CD14-positive monocyte (primary cell): ENCODE results near the gene HOXC11. TPM values are rescaled to one million over a fixed set of nuclear protein-coding genes. Genes with fewer than 3 reads are reported as not detected.

Experiments used
- DNase-seq, 3 donors: peaks; one replicate each; pipeline ENCODE4 v3.0.0-alpha.2; 2011 to 2022
- H2AFZ ChIP-seq: 2 replicates; pipeline ENCODE4 v1.6.0; 2012; ENCODE audit warnings: mild to moderate bottlenecking, low read depth, low read length, inconsistent platforms; ENCODE audit not compliant: insufficient read depth, poor library complexity, severe bottlenecking
- H3K27ac ChIP-seq, 2 donors: 1 replicate in 1 of 2; 2 replicates in 1 of 2; pipeline ENCODE4 v1.5.1; 2012 to 2013; ENCODE audit warnings: low read length in 2 of 2, control low read depth in 1 of 2, inconsistent platforms in 1 of 2, low read depth in 1 of 2, mild to moderate bottlenecking in 1 of 2
- H3K27me3 ChIP-seq, 2 donors: one replicate each; pipeline versions ENCODE4 v1.6.0 to v1.6.1; 2011 to 2013; ENCODE audit warnings: low read length in 2 of 2; ENCODE audit not compliant: control insufficient read depth in 2 of 2, insufficient read depth in 2 of 2
- H3K36me3 ChIP-seq, 2 donors: replicated peaks in 1 of 2; 1 replicate in 1 of 2; 2 replicates in 1 of 2; pipeline versions ENCODE4 v1.5.1 to v1.6.1; 2012 to 2013; ENCODE audit warnings: low read length in 2 of 2, control low read depth in 1 of 2, inconsistent platforms in 1 of 2, mild to moderate bottlenecking in 1 of 2; ENCODE audit not compliant: insufficient read depth in 2 of 2, control insufficient read depth in 1 of 2
- H3K4me1 ChIP-seq, 2 donors: 1 replicate in 1 of 2; 2 replicates in 1 of 2; pipeline versions ENCODE4 v1.5.1 to v1.6.1; 2012 to 2013; ENCODE audit warnings: low read length in 2 of 2, control low read depth in 1 of 2, inconsistent platforms in 1 of 2, mild to moderate bottlenecking in 1 of 2, moderate library complexity in 1 of 2; ENCODE audit not compliant: insufficient read depth in 2 of 2, control insufficient read depth in 1 of 2
- H3K4me2 ChIP-seq: replicated peaks from 2 replicates; pipeline ENCODE3; 2012; ENCODE audit warnings: low read length, moderate library complexity, mild to moderate bottlenecking; ENCODE audit not compliant: poor library complexity, severe bottlenecking; ENCODE audit errors: extremely low read depth
- H3K4me3 ChIP-seq, 3 experiments: fragments of 200-600 bp in 1 of 3; sonication (generic) in 1 of 3; replicated peaks in 1 of 3; 1 replicate in 2 of 3; 2 replicates in 1 of 3; pipeline ENCODE4 v1.5.1; 2011 to 2013; ENCODE audit warnings: low read length in 3 of 3, mild to moderate bottlenecking in 3 of 3, control low read depth in 2 of 3, low read depth in 2 of 3, inconsistent platforms in 1 of 3, moderate library complexity in 1 of 3
- H3K79me2 ChIP-seq: 2 replicates; pipeline ENCODE4 v1.6.0; 2012; ENCODE audit warnings: mild to moderate bottlenecking, control low read depth, inconsistent platforms, low read length, moderate library complexity; ENCODE audit not compliant: insufficient read depth
- H3K9ac ChIP-seq: 2 replicates; pipeline ENCODE4 v1.6.0; 2017; ENCODE audit warnings: low read length, mild to moderate bottlenecking; ENCODE audit not compliant: insufficient read depth, poor library complexity, severe bottlenecking
- H3K9me3 ChIP-seq, 2 donors: replicated peaks in 1 of 2; 1 replicate in 1 of 2; 2 replicates in 1 of 2; pipeline versions ENCODE4 v1.5.1 to v1.6.1; 2012 to 2013; ENCODE audit warnings: low read length in 2 of 2, control low read depth in 1 of 2; ENCODE audit not compliant: control insufficient read depth in 1 of 2, insufficient read depth in 1 of 2
- H4K20me1 ChIP-seq: 2 replicates; pipeline ENCODE4 v1.6.0; 2012; ENCODE audit warnings: mild to moderate bottlenecking, low read length, control low read depth, moderate library complexity; ENCODE audit not compliant: insufficient read depth
- H3K27ac Mint-ChIP-seq, 7 donors: one replicate each; pipeline ENCODE4 v1.8.0; 2020; ENCODE audit warnings: mild to moderate bottlenecking in 7 of 7, mixed read lengths in 7 of 7, moderate library complexity in 6 of 7, inconsistent platforms in 2 of 7
- H3K27me3 Mint-ChIP-seq, 3 donors: one replicate each; pipeline ENCODE4 v1.8.0; 2021 to 2022; ENCODE audit warnings: low read depth in 3 of 3, mild to moderate bottlenecking in 3 of 3, mixed read lengths in 3 of 3, moderate library complexity in 3 of 3, inconsistent platforms in 1 of 3
- H3K36me3 Mint-ChIP-seq, 2 donors: one replicate each; pipeline ENCODE4 v1.8.0; 2020; ENCODE audit warnings: mixed read lengths in 2 of 2, inconsistent platforms in 1 of 2, mild to moderate bottlenecking in 1 of 2
- H3K4me1 Mint-ChIP-seq: one replicate; pipeline ENCODE4 v1.8.0; 2020; ENCODE audit warnings: mild to moderate bottlenecking, mixed read lengths
- H3K4me3 Mint-ChIP-seq, 2 donors: one replicate each; pipeline ENCODE4 v1.8.0; 2020; ENCODE audit warnings: mild to moderate bottlenecking in 2 of 2, mixed read lengths in 2 of 2, moderate library complexity in 1 of 2
- H3K9me3 Mint-ChIP-seq, 7 donors: one replicate each; pipeline ENCODE4 v1.8.0; 2020 to 2022; ENCODE audit warnings: mixed read lengths in 7 of 7, mild to moderate bottlenecking in 6 of 7, moderate library complexity in 6 of 7, inconsistent platforms in 2 of 7
- WGBS: methylation state at CpG from one replicate; pipeline ENCODE4 v1.1.5; 2013; ENCODE audit warnings: missing lambda C conversion rate; ENCODE audit not compliant: insufficient coverage; 5-methylcytosine and 5-hydroxymethylcytosine counted together
- intact Hi-C, 2 donors: fragments of 100-400 bp; cut with micrococcal nuclease; formaldehyde crosslinking; loops; one replicate each; pipeline versions ENCODE4 v1.15.0 to v1.15.1; 2023
- polyA plus RNA-seq, 3 donors: library from polyadenylated mRNA; depleted of rRNA in 1 of 3; unstranded in 2 of 3; stranded (reverse) in 1 of 3; fragments of 300-500 nt in 2 of 3; fragments of >200 nt in 1 of 3; fragmentation: Illumina TruSeq in 2 of 3; gene quantifications; 1 replicate in 2 of 3; 2 replicates in 1 of 3; pipeline ENCODE4 v1.2.3, GENCODE V29; 2012 to 2021
- TF ChIP-seq, protein P1 (sequence below): fragments of 200-600 bp; IDR thresholded peaks from one replicate; pipeline ENCODE4 v1.8.0; 2022; ENCODE audit warnings: antibody characterized with exemption, mild to moderate bottlenecking

The HOXC11 gene
- polyA plus RNA-seq, 3 donors: not detected

- no peak overlapping the region for H3K9ac ChIP-seq
- no peak for DNase-seq
- WGBS: 2% methylated on average over 24 of the region's 49 CpGs
- no peak overlapping the region for H3K4me3 ChIP-seq
- H3K36me3 Mint-ChIP-seq: peaks cover 0 to 3% of the 10 kb centered on the region in 2 donors
- TF ChIP-seq, protein P1, sequence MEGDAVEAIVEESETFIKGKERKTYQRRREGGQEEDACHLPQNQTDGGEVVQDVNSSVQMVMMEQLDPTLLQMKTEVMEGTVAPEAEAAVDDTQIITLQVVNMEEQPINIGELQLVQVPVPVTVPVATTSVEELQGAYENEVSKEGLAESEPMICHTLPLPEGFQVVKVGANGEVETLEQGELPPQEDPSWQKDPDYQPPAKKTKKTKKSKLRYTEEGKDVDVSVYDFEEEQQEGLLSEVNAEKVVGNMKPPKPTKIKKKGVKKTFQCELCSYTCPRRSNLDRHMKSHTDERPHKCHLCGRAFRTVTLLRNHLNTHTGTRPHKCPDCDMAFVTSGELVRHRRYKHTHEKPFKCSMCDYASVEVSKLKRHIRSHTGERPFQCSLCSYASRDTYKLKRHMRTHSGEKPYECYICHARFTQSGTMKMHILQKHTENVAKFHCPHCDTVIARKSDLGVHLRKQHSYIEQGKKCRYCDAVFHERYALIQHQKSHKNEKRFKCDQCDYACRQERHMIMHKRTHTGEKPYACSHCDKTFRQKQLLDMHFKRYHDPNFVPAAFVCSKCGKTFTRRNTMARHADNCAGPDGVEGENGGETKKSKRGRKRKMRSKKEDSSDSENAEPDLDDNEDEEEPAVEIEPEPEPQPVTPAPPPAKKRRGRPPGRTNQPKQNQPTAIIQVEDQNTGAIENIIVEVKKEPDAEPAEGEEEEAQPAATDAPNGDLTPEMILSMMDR: no peak
- peaks cover 6 to 44% (median 34%) of the 10 kb centered on the region in 7 donors for H3K9me3 Mint-ChIP-seq
- no peak overlapping the region for H3K27ac Mint-ChIP-seq
- no peak overlapping the region for H3K4me2 ChIP-seq
- H3K27me3 ChIP-seq: peaks cover 93 to 98% of the 10 kb centered on the region in 2 donors
- H3K9me3 ChIP-seq: peaks cover 11 to 74% of the 10 kb centered on the region in 2 donors
- intact Hi-C loops: no loop called here
- no peak overlapping the region for H2AFZ ChIP-seq
- H3K4me1 Mint-ChIP-seq: peaks cover 9% of the 10 kb centered on the region
- H4K20me1 ChIP-seq: no peaks in the 10 kb centered on the region
- no peaks in the 10 kb centered on the region for H3K79me2 ChIP-seq
- H3K27ac ChIP-seq: no peak overlapping the region
- no peaks in the 10 kb centered on the region for H3K4me1 ChIP-seq
- no peaks in the 10 kb centered on the region for H3K36me3 ChIP-seq
- H3K27me3 Mint-ChIP-seq: peaks cover 93 to 100% (median 95%) of the 10 kb centered on the region in 3 donors
- H3K4me3 Mint-ChIP-seq: peak overlapping the region in 1 of 2 donors; percentile 62
Observed at GRCh38 chr12:53935383-53936341, 37.3 kb upstream of the HOXC11 start.

GRCh38 chr12:53937099-53937498 lies 35.8 kb upstream of the HOXC11 start:
- peaks cover 8 to 73% of the 10 kb centered on the region in 2 donors for H3K9me3 ChIP-seq
- TF ChIP-seq, protein P1: no peak
- Mint-ChIP-seq H3K27me3 (peaks cover 96 to 98% (median 97%) of the 10 kb centered on the region in 3 donors), H3K4me1 (peaks cover 9% of the 10 kb centered on the region), H3K4me3 (peak overlapping the region in 1 of 2 donors; percentile 75), H3K36me3 (peaks cover 0 to 3% of the 10 kb centered on the region in 2 donors), H3K9me3 (peaks cover 6 to 42% (median 34%) of the 10 kb centered on the region in 7 donors), H3K27ac (peak overlapping the region in 1 of 7 donors; percentile 23)
- H3K4me1 ChIP-seq: no peaks in the 10 kb centered on the region
- H3K79me2 ChIP-seq: no peaks in the 10 kb centered on the region
- H3K4me3 ChIP-seq: no peak overlapping the region
- intact Hi-C loops: no loop called here
- H3K9ac ChIP-seq: no peak overlapping the region
- no peak overlapping the region for H3K4me2 ChIP-seq
- 10% methylated on average over 3 of the region's 12 CpGs for WGBS
- no peak for DNase-seq
- H4K20me1 ChIP-seq: no peaks in the 10 kb centered on the region
- no peak overlapping the region for H3K27ac ChIP-seq
- H3K36me3 ChIP-seq: no peaks in the 10 kb centered on the region
- no peak overlapping the region for H2AFZ ChIP-seq
- H3K27me3 ChIP-seq: peaks cover 94 to 98% of the 10 kb centered on the region in 2 donors
